Left hindlimb (tissue), 1 donor: ENCODE data around the gene PRXL2C.
"Not testable (repeated sequence)": the region's sequence is repeated elsewhere in the genome, so short reads cannot be mapped to it uniquely, and the experiment has no call there.

ENCODE experiments used
- DNase-seq: peaks from one replicate; pipeline ENCODE4 v3.0.0-alpha.2; 2018

PRXL2C gene, protein sequence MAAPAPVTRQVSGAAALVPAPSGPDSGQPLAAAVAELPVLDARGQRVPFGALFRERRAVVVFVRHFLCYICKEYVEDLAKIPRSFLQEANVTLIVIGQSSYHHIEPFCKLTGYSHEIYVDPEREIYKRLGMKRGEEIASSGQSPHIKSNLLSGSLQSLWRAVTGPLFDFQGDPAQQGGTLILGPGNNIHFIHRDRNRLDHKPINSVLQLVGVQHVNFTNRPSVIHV

DNA sequence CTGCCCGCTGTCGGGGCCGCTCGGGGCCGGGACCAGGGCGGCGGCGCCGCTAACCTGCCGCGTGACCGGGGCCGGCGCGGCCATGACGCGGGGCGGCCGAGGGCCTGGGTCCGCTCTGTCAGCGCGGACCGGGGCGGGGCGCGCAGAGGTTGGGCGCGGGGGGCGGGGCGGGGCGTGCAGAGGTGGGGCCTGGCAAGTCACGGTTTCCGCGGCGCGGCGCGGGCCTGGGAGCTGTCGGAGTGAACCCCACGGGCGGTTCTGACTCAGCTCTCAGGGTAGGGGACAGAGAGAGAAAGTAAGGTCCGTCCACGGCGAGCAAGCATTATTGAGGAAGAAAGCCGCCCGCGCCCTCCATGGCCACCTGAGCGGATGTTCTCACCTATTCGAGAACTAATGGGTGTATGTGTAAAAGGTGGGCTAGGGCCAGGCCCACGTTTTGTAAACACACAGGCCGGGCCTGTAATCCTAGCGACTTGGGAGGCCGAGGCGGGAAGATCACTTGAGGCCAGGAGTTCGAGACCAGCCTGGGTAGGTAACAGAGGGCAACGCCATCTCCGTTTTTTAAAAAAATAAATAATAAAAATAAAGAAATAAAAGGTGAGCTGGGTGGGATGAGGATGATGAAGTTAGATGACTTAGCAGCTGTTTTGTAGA is at the start of gene PRXL2C:
TSS of gene PRXL2C (minus strand) at position 120 of the 654 bp plus-strand sequence. CDS start at position 84, 36 bp downstream.
- DNase-seq = peak; percentile 88

DNA sequence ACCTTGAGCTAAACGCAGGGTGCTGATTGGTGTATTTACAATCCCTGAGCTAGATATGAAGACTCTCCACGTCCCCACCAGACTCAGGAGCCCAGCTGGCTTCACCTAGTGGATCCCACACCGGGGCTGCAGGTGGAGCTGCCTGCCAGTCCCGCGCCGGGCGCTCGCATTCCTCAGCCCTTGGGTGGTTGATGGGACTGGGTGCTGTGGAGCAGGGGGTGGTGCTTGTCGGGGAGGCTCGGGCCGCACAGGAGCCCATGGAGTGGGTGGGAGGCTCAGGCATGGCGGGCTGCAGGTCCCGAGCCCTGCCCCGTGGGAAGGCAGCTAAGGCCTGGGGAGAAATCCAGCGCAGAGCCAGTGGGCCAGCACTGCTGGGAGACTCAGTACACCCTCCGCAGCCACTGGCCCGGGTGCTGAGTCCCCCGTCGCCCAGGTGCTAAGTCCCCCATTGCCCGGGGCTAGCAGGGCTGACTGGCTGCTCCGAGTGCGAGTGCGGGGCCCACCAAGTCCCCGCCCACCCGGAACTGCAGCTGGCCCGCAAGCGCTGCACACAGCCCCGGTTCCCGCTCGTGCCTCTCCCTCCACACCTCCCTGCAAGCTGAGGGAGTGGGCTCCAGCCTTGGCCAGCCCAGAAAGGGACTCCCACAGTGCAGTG is 45.7 kb upstream of the PRXL2C start:
- not testable (repeated sequence) for DNase-seq

DNA sequence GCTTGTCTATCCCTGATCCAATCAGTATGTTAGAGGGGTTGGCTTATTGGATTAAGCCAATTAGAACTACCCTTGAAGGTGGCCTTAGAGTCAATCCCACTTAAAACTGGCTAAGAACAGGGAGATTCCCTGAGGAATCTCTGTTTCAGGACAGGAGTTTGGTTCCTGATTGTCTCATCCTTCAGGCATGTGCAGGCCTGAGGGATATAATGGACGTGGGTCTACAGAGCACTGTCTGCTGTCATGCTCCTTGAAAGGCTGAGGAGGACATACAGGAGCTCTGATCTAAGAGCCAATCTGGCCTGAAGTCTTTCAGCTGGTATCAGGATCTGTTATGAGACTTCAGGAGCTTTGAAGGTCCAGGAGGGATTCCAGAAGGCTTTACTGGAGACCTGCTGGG is 36.2 kb upstream of the PRXL2C start:
- DNase-seq = no peak

DNA sequence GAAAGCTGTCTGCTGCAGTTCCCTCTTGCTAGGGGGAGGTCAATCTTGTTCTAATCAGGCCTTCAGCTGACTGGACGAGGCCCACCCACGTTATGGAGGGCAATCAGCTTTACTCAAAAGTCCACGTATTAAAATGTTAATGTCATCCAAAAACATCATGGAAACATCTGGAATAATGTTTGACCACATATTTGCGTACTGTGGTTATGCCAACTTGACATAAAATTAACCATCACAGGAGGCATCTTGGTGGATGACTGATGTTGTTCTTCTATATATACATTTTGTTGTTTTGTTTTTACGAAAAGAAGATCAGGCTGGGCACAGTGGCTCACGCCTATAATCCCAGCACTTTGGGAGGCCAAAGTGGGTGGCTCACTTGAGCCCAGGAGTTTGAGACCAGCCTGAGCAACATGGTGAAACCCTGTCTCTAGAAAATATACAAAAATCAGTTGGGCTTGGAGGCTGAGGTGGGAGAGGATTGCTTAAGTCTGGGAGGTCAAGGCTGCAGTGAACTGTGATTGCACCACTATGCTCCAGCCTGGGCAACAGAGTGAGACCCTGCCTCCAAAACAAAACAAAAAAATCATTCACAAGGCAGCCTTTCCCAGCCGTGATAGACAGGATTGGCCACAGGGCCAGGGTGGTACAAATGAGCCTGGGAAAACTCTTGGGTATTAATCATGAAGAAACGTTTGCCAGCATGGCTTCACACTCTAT is 33.8 kb upstream of the PRXL2C start:
- no peak for DNase-seq

DNA sequence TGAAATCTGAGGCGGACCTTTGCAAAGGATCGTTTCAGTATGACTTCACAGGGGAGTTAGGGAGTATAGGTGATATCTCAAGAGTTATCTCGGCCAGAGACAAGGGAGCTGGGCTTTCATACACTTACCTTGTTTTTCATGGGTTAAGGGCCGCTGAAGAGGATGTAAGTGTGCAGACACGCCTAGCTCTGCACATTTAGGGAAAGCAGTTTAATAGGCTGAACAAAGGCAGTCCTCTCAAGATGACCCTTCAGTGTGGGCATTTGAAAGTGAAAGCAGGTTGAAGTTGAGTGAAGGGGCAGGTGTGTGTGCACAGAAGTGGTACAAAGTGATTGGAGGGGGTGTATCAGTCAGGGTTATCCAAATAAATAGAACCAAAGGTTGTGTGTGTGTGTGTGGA is 33.1 kb upstream of the PRXL2C start:
- DNase-seq = no peak

DNA sequence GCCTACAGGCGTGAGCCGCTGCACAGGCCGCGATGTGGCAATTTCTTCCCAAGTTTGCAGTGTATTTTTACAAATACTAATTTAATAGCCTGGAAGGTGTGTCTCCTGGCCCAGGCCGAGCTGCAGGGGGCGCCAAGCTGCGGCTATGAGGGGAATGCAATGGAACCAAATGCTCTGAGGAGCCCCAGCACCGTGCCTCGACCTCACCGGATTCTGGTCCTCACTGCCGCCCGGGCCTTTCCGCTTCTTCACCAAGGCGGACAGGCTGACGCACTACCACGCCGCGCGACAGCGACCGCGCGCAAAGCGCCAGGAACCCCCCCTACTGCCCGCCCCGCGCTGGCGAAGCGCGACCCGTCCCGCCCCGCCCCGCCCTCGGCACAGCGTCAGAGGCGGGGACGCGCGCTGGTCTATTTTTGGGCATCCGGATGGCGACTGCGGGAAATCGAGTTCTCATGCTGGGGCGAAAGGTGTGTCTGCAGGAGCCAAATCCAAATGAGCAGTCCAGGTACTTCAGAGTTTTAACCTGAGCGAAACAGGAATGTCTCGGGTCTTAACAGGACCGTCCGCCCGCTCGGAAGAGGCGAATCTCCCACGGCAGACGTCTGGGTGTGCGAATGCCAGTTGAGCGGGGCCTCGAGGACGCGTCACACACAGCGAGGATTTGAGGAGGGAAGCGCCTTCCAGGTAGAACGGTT is 31.7 kb upstream of the PRXL2C start:
- DNase-seq = peak; percentile 87

DNA sequence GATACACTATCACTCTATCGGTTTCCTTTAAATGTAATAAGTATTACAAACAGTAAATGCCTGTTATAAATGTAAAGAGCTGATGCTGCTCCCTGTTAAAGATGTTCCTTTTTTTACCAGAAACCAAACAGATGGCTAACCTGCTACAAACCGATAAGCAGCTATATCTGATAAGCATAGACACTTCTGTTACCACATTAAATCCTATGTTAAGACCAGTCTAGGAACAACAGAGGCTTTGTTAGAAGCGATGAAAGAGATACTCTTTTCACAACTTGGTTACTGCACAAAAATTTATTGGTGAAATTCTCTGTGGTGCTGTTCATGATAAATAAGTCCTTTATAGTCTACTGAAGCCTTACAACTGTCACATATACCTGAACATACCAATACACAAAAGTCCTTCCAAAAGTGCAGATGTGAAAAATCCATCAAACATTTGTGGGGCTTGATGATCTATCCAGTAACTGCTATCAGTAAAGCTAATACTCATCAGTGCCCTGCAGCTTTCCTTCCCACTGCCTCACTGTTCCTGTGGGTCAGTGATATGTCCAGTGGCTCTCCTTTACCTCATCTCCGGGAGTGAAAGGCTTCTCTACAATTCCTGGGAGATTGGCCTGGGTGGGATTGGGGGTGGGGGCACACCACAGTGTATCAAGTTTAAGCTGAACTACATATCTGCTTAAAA is 25.8 kb upstream of the PRXL2C start:
- DNase-seq = no peak

DNA sequence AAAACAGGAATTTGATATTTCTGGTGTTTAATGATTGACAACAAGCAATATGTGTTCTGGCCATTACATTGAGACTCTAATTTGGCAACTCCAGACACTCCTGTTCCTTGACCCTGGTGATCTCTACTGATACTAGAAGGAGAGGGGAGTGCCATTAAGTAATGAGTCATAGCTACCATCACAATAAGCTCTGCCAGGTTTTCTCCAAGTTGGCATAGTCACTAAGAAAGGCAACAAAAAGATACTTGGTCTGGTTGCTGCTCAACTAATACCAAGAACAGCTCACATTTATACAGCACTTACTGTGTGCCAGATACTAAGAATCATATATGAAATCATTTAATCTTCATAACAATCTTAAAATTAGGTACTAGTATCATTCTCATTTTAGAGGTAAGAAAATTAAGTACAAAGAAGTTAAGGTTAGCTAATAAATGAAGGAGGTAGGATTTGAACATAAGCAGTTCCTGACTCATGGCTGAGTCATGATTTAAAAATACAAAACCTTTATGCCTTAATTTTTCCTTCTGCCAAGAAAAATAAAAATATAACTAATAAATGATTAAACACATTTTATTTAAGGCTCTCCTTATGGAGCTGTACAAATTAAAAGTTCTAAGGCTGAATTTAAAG is 19.9 kb upstream of the PRXL2C start:
- DNase-seq = no peak

DNA sequence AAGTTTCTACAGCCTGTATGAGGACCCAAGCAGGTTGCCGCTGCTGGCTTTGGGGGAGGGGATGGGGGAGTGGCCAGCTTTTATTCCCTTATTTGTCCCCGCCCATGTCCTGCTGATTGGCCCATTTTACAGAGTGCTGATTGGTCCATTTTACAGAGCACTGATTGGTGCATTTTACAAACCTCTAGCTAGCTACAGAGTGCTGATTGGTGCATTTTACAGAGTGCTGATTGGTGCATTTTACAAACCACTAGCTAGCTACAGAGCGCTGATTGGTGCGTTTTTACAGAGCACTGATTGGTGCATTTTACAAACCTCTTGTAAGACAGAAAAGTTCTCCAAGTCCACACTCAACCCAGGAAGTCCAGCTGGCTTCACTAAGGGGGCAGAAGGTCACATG is 18.7 kb upstream of the PRXL2C start:
- not testable (repeated sequence) for DNase-seq

DNA sequence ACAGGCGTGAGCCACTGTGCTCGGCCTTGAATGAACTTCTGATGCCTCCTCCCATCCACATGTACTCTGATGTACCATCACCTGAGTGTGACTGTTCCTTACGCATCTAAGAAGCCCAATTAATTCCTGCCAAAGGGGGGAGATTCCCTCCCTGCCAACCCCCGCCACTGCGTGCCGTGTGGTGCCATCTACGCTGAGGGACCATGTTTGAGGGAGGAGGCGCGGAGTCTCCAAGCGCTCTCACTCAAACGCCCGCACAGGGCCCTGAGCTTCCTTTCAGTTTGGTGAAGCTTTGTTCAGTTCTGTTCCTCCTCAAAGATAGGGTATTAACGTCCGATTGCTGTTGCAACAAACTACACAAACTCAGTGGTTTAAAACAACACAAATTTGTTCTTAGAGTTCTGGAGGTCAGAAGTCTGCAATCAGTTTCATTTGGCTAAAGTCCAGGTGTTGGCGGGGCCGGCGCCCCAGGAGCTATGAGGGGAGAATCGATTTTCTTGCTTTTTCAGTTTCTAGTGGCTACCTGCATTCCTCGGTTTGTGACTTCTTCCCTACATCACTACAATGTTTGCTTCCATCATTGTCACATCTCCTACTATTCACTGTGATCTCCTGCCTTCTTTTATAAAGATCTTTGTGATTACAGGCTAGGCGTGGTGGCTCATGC is 13.9 kb upstream of the PRXL2C start:
- DNase-seq = no peak

DNA sequence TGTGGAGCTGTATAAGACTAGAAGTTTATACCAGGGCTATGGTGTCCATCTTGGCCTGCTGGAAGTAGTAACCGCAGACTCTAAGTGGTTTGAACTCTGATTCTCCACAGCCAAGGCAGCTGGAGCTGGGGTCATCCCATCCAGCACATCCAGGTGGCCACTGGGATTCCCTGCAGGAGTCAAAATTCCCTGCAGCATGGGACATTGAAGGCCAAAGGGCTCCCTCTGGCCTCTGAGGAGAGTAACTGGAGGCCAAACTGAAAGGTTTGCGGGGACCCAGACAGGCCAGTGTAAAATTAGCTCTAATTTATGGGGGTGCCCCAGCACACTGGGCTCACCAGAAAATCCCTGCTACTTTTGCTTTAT is 12.2 kb upstream of the PRXL2C start:
- DNase-seq = no peak

DNA sequence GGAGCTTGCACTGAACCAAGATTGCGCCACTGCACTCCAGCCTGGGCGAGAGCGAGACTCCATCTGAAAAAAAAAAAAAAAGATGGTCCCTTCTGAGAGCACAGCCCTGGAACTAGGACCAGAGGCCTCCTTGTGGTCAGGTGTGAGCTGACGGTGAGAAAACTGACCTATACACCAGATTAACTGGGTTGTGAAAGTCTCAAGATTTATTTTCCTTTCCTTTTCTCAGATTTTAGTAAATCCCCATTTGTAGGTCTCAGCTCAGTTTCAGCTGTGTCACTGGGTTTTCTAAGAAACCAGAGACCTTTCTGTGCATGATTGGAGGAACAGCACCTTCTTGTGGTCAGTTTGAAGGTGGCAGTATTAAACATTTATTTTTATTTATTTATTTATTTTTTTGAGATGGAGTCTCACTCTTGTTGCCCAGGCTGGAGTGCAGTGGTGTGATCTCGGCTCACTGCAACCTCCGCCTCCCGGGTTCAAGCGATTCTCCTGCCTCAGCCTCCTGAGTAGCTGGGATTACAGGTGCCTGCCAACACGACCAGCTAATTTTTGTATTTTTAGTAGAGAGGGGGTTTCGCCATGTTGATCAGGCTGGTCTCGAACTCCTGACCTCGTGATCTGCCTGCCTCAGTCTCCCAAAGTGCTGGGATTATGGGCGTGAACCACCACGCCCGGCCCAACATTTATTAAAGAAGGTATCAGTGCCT is 11.7 kb upstream of the PRXL2C start:
- not testable (repeated sequence) for DNase-seq

DNA sequence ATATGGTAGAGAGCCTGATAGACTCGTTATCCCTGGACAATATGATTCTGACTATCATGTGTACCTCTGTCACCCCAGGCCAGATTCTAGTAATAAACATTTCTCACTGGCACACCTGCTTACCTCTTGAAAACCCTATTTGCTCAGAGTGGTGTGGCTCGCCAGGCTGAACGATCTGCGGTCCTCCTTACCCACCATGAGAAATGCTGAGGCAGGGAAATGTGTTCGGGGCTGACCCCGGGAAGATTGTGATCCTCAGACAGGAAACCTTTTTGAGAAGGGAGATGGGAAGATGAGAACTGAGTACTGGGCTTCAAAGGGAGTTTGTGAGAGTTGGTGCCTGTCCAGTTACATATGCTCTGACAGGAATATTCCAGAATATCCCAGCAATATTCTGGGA is 10.7 kb upstream of the PRXL2C start:
- no peak for DNase-seq

DNA sequence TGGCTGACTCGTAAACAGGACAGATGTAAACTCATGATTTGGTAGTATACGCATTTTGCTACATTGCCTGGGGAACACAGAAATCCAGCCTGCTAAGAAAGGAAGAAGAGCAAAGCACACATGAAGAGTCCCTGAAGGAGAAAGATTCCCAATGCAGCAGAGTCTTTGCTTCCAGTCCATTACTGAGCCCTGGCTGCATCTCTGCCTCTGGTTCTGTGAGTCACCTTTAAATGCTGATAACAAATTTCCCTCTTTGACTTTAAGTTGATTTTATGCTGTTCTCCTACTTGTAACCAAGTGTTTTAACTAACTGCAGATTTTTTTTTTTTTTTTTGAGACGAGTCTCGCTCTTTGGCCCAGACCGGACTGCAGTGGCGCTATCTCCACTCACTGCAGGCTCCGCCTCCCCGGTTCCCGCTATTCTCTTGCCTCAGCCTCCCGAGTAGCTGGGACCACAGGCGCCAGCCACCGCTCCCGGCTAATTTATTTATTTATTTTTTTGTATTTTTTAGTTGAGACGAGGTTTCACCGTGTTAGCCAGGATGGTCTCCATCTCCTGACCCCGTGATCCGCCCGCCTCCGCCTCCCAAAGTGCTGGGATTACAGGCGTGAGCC is 8.5 kb upstream of the PRXL2C start:
- DNase-seq = no peak

DNA sequence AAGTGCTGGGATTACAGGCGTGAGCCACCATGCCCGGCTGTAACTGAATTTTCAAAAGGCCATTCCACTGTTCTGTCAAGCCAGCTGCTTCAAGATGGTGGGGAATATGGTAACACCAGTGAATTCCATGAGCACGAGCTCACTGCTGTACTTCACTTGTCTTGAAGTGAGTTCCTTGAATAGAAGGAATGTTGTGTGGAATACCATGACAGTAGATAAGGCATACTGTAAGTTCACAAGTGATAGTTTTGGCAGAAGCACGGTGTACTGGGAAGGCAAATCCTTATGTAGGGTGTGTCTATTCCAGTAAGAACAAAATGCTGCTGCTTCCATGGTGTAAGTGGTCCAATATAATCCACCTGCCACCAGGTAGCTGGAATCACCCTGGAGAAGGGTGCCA is 6.6 kb upstream of the PRXL2C start:
- no peak for DNase-seq

DNA sequence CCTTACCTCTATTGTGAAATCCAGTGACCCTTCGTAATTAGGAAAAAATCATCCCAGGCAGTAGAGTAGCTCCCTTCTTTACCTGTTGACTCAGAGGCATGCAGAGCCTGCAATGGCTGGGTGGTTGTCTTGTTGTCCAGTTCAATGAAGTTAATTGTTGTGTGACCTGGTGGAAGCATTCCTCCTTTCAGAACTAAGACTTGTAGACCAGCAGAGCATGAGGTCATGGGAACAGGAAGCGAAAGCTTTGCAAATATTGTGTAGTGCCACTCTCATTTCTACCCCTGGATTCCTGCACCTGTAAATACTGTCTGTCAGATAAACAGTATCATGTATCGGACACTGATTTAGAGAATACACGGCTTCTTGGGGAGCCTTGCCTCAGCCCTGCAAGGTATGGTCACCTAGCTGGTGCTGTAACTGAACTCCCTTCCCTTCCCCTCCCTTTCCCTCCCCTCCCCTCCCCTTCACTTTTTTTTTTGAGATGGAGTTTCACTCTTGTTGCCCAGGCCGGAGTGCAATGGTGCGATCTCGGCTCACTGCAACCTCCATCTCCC is 5.7 kb upstream of the PRXL2C start:
- DNase-seq = no peak

DNA sequence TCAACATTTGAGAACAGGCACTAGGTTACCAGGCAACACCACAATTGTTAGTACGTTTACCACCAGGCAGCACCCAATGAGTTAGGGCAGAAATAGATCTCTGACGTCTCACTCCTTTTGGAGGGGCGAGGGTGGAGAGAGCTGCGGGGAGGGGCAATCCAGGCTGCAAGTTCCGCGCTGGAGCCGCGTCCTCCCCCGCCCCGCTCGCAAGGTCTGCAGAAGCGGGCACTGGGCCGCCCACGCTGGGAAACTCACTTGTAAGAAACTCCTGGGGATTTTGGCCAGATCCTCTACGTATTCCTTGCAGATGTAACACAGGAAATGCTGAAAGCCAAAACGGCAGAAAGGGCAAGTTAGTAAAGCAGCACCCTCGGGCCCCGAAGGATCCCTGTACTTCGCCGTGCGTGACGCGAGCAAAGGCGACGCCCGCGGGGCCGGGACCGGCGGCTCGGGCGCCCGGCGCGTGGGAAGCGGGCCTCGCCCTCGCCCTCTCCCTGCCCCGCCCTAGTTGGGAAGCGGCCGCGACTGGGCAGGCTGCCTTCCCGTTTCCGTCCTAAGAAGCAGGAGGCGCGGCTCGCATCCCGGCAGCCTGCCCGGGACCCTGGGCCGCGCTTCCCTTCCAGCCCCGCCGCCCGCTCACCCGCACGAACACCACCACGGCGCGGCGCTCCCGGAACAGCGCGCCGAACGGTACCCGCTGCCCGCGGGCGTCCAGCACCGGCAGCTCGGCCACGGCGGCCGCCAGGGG is 493 bp downstream of the PRXL2C start:
- peak; percentile 88 for DNase-seq

DNA sequence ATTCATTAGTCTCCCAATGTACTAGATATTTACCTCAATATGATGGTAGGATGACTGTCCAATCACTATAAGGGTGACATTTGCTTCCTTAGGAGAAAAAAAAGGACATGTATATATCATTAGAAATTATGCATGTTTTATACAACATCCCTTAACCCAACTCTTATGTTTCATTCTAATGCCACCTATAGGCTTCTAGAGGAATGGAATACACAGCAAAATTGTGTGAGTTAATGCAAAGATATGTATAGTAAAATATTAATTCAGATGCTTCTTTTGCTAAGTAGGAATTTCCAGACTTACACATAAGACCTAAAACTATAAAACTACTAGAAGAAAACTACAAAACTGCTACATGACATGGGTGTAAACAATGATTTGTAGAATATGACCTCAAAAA is 3.5 kb downstream of the PRXL2C start:
- DNase-seq = no peak
